IMR-90 (cell line): Measurements from ENCODE around the gene CXCL1. TPM values are rescaled to one million over a fixed set of nuclear protein-coding genes. Genes with fewer than 3 reads are reported as not detected.
A peak's percentile ranks its signal among the peaks of the same experiment; 100 is the strongest.

ENCODE experiments used
- ATAC-seq: fragments of 200-7000 bp; cut with Tn5 transposase; 2 replicates; pipeline ENCODE4 v1.9.1; 2020; ENCODE audit warnings: low read depth, mild to moderate bottlenecking, moderate library complexity
- BruUV-seq: library from RNA; stranded (reverse); fragments of 400-500 nt; replicated peaks from 2 replicates; lab custom pipeline; 2021; lab: Mats Ljungman, UMichigan
- CTCF ChIA-PET: fragments of 300-600 bp; formaldehyde crosslinking; extraction: SDS; loops from one replicate; lab custom pipeline; 2021; ENCODE audit warnings: antibody characterized with exemption; lab: Yijun Ruan, JAX
- POLR2A ChIA-PET: fragments of 300-600 bp; sonication (Branson Sonifier 250); formaldehyde crosslinking; loops from one replicate; lab custom pipeline; 2022; ENCODE audit warnings: antibody characterized with exemption; ENCODE audit not compliant: unreplicated experiment; lab: Charles Lee
- DNase-seq: peaks from one replicate; pipeline ENCODE4 v3.0.0; 2013
- H2AFZ ChIP-seq: replicated peaks from 2 replicates; pipeline ENCODE3; 2013; ENCODE audit warnings: low read length, mild to moderate bottlenecking; ENCODE audit not compliant: poor library complexity
- H2AK5ac ChIP-seq: 2 replicates; pipeline ENCODE4 v1.6.1; 2013; ENCODE audit warnings: low read depth, low read length, inconsistent platforms
- H2AK9ac ChIP-seq: replicated peaks from 2 replicates; pipeline ENCODE3; 2013; ENCODE audit warnings: mild to moderate bottlenecking, low read depth, low read length, moderate library complexity; ENCODE audit not compliant: poor library complexity
- H2BK120ac ChIP-seq: 2 replicates; pipeline ENCODE4 v1.6.1; 2013; ENCODE audit warnings: low read depth, low read length, inconsistent platforms
- H2BK15ac ChIP-seq: 3 replicates; pipeline ENCODE4 v1.6.1; 2013; ENCODE audit warnings: low read depth, low read length, inconsistent platforms
- H2BK20ac ChIP-seq: 2 replicates; pipeline ENCODE4 v1.6.1; 2013; ENCODE audit warnings: low read depth, mild to moderate bottlenecking, inconsistent platforms, low read length, moderate library complexity
- H2BK5ac ChIP-seq: 2 replicates; pipeline ENCODE4 v1.6.1; 2013; ENCODE audit warnings: mild to moderate bottlenecking, low read depth, low read length, inconsistent platforms; ENCODE audit not compliant: poor library complexity, severe bottlenecking
- H3K14ac ChIP-seq: replicated peaks from 2 replicates; pipeline ENCODE4 v1.6.1; 2013; ENCODE audit warnings: low read depth, low read length, inconsistent platforms
- H3K18ac ChIP-seq: 2 replicates; pipeline ENCODE4 v1.6.1; 2013; ENCODE audit warnings: low read depth, low read length, control low read depth
- H3K23ac ChIP-seq: 2 replicates; pipeline ENCODE4 v1.6.1; 2013; ENCODE audit warnings: low read depth, low read length, inconsistent platforms
- H3K27ac ChIP-seq: 2 replicates; pipeline ENCODE4 v1.5.1; 2013; ENCODE audit warnings: mild to moderate bottlenecking, control low read depth, low read length; ENCODE audit not compliant: insufficient read depth
- H3K27me3 ChIP-seq: 2 replicates; pipeline ENCODE4 v1.6.1; 2013; ENCODE audit warnings: low read length; ENCODE audit not compliant: control insufficient read depth, insufficient read depth
- H3K36me3 ChIP-seq: 2 replicates; pipeline ENCODE4 v1.6.1; 2013; ENCODE audit warnings: low read length, mixed read lengths; ENCODE audit not compliant: control insufficient read depth, insufficient read depth
- H3K4ac ChIP-seq: 2 replicates; pipeline ENCODE4 v1.6.1; 2013; ENCODE audit warnings: low read depth, low read length, inconsistent platforms
- H3K4me1 ChIP-seq: 2 replicates; pipeline ENCODE4 v1.6.1; 2013; ENCODE audit warnings: low read length, mixed read lengths; ENCODE audit not compliant: control insufficient read depth, insufficient read depth
- H3K4me2 ChIP-seq: 2 replicates; pipeline ENCODE4 v1.6.1; 2013; ENCODE audit warnings: low read depth, mild to moderate bottlenecking, control low read depth, low read length, moderate library complexity
- H3K4me3 ChIP-seq: 2 replicates; pipeline ENCODE4 v1.5.1; 2013; ENCODE audit warnings: low read depth, mild to moderate bottlenecking, control low read depth, low read length, moderate library complexity; ENCODE audit not compliant: insufficient read depth
- H3K56ac ChIP-seq: 2 replicates; pipeline ENCODE4 v1.6.1; 2013; ENCODE audit warnings: low read length, inconsistent platforms; ENCODE audit not compliant: insufficient read depth; ENCODE audit errors: extremely low read depth
- H3K79me1 ChIP-seq, 2 experiments: 2 replicates each; pipeline ENCODE4 v1.6.1; 2013; ENCODE audit warnings: low read length in 2 of 2, inconsistent platforms in 1 of 2, low read depth in 1 of 2
- H3K9ac ChIP-seq: 2 replicates; pipeline ENCODE4 v1.6.1; 2013; ENCODE audit warnings: low read depth, low read length, control low read depth
- H3K9me1 ChIP-seq: 2 replicates; pipeline ENCODE4 v1.6.1; 2013; ENCODE audit warnings: low read length, inconsistent platforms; ENCODE audit not compliant: insufficient read depth
- H3K9me3 ChIP-seq: 2 replicates; pipeline ENCODE4 v1.6.1; 2013; ENCODE audit warnings: low read length; ENCODE audit not compliant: control insufficient read depth, insufficient read depth
- H4K20me1 ChIP-seq: 2 replicates; pipeline ENCODE4 v1.6.1; 2013; ENCODE audit warnings: low read length, inconsistent platforms; ENCODE audit not compliant: insufficient read depth
- H4K5ac ChIP-seq: 2 replicates; pipeline ENCODE4 v1.6.1; 2013; ENCODE audit warnings: mild to moderate bottlenecking, low read depth, low read length, control low read depth
- H4K8ac ChIP-seq, 2 experiments: 2 replicates each; pipeline ENCODE4 v1.6.1; 2013; ENCODE audit warnings: low read depth in 2 of 2, low read length in 2 of 2, control low read depth in 1 of 2, inconsistent platforms in 1 of 2
- H4K91ac ChIP-seq: 2 replicates; pipeline ENCODE4 v1.6.1; 2013; ENCODE audit warnings: low read depth, low read length, inconsistent platforms; ENCODE audit not compliant: insufficient read depth
- BHLHE40 ChIP-seq: fragments of 150-350 bp; IDR thresholded peaks from 2 replicates; pipeline ENCODE4 v1.6.1; 2016; ENCODE audit warnings: mild to moderate bottlenecking, low read depth, low read length
- CEBPB ChIP-seq: IDR thresholded peaks from 2 replicates; pipeline ENCODE4 v1.6.1; 2012; ENCODE audit warnings: low read depth, low read length, improper control_type of control experiment
- CHD1 ChIP-seq: IDR thresholded peaks from 2 replicates; pipeline ENCODE4 v1.6.1; 2012; ENCODE audit warnings: low read depth, low read length, improper control_type of control experiment
- FOS ChIP-seq: fragments of 150-350 bp; IDR thresholded peaks from 2 replicates; pipeline ENCODE4 v1.6.1; 2016; ENCODE audit warnings: low read depth, low read length
- MAFK ChIP-seq: IDR thresholded peaks from 2 replicates; pipeline ENCODE4 v1.6.1; 2012; ENCODE audit warnings: low read depth, low read length, improper control_type of control experiment
- MAZ ChIP-seq: IDR thresholded peaks from 2 replicates; pipeline ENCODE4 v1.6.1; 2012; ENCODE audit warnings: low read depth, mild to moderate bottlenecking, low read length, improper control_type of control experiment, moderate library complexity, borderline replicate concordance
- MXI1 ChIP-seq: IDR thresholded peaks from 2 replicates; pipeline ENCODE4 v1.6.1; 2012; ENCODE audit warnings: low read depth, mild to moderate bottlenecking, low read length, moderate library complexity, borderline replicate concordance
- NFE2L2 ChIP-seq: fragments of 150-350 bp; IDR thresholded peaks from 2 replicates; pipeline ENCODE4 v1.6.1; 2016; ENCODE audit warnings: low read depth, mild to moderate bottlenecking, low read length
- POLR2A ChIP-seq: IDR thresholded peaks from 2 replicates; pipeline ENCODE4 v1.6.1; 2012; ENCODE audit warnings: mild to moderate bottlenecking, low read depth, low read length
- RAD21 ChIP-seq: IDR thresholded peaks from 2 replicates; pipeline ENCODE4 v1.6.1; 2012; ENCODE audit warnings: low read length, improper control_type of control experiment
- RCOR1 ChIP-seq: IDR thresholded peaks from 2 replicates; pipeline ENCODE4 v1.6.1; 2012; ENCODE audit warnings: mild to moderate bottlenecking, low read length, improper control_type of control experiment; ENCODE audit not compliant: insufficient replicate concordance
- RFX5 ChIP-seq: IDR thresholded peaks from 2 replicates; pipeline ENCODE4 v1.8.0; 2012; ENCODE audit warnings: low read depth, mild to moderate bottlenecking, low read length, moderate library complexity
- SMC3 ChIP-seq: fragments of 150-350 bp; IDR thresholded peaks from 2 replicates; pipeline ENCODE4 v1.6.1; 2016; ENCODE audit warnings: low read depth, mild to moderate bottlenecking, antibody characterized with exemption, low read length, moderate library complexity
- WGBS, 2 experiments: methylation state at CpG; one replicate each; pipeline versions ENCODE4 v1.1.5 to v1.1.7; 2013; ENCODE audit warnings: missing lambda C conversion rate in 2 of 2; ENCODE audit not compliant: insufficient read length in 1 of 2; ENCODE audit errors: extremely low coverage in 2 of 2; 5-methylcytosine and 5-hydroxymethylcytosine counted together
- dilution Hi-C: fragments of 300-500 bp; cut with HindIII; formaldehyde crosslinking; loops from one replicate; pipeline ENCODE4 v1.14.3; 2018; ENCODE audit warnings: low sequenced_read_pairs; ENCODE audit not compliant: unreplicated experiment
- in situ Hi-C: fragments of 300-500 bp; cut with MboI; formaldehyde crosslinking; loops from 3 replicates; pipeline ENCODE4 v1.14.3; 2019; ENCODE audit warnings: low sequenced_read_pairs, inconsistent platforms, mixed read lengths
- intact Hi-C: fragments of 100-400 bp; cut with micrococcal nuclease; formaldehyde crosslinking; loops from 2 replicates; pipeline ENCODE4 v1.10.0; 2022
- polyA plus RNA-seq, 3 experiments: library from polyadenylated mRNA; depleted of rRNA; stranded (reverse); fragments of >200 nt; gene quantifications; 2 replicates each; pipeline ENCODE4 v1.2.3, GENCODE V29; 2012; ENCODE audit warnings: low replicate concordance in 1 of 3
- total RNA-seq: library from RNA; depleted of rRNA; stranded (reverse); fragments of >200 nt; gene quantifications from 2 replicates; pipeline ENCODE4 v1.2.3, GENCODE V29; 2012
- TF ChIP-seq, protein P1 (sequence below): conservative IDR thresholded peaks from 2 replicates; pipeline ENCODE4 v1.5.1; 2012; ENCODE audit warnings: mild to moderate bottlenecking, low read depth, low read length, improper control_type of control experiment
- TF ChIP-seq, protein P2 (sequence below): fragments of 150-350 bp; IDR thresholded peaks from 2 replicates; pipeline ENCODE4 v1.6.1; 2017; ENCODE audit warnings: mild to moderate bottlenecking, antibody characterized with exemption, low read length, low read depth
- TF ChIP-seq, protein P3 (sequence below): fragments of 150-350 bp; IDR thresholded peaks from 2 replicates; pipeline ENCODE4 v1.6.1; 2016; ENCODE audit warnings: low read depth, mild to moderate bottlenecking, low read length, moderate library complexity, borderline replicate concordance

Gene CXCL1
- total and polyA plus RNA-seq, 2 of the 4 experiments (the other 2 are of a cell fraction) = 2.0 TPM; not detected in 1

DNA sequence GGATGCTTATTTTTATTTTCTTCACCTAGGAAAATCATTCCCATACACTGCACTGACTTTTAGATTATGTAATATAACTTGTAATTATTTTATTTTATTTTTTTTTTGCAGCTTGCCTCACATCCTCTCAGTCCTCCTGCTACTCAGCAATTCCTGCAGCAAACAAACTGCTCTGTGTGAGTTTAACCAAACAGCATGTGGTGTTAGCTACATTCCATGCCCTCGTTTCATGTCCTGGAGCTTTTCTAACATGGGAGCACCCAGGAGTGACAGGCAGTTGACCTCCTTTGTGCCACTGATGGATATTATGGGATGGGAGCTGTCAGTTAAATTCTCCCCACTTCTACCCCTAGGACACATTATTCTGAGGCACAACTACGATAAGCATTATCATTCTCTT is 24.8 kb downstream of the CXCL1 start:
- POLR2A ChIA-PET = no interaction called here
- CTCF ChIA-PET = no interaction called here
- Histone ChIP-seq H2AFZ (no peak overlapping the region), H3K4me1 (peaks cover 9% of the 10 kb centered on the region), H4K5ac (peak overlapping the region; percentile 1; the same call in 1 of the 2 replicates), H2BK120ac (peak overlapping the region; percentile 52; the same call in 1 of the 2 replicates), H3K9me3 (no peaks in the 10 kb centered on the region), H2AK9ac (no peak overlapping the region), H3K36me3 (no peaks in the 10 kb centered on the region), H3K23ac (no peak overlapping the region), H3K18ac (peak overlapping the region; percentile 24), H3K56ac (no peak overlapping the region), H3K9me1 (no peaks in the 10 kb centered on the region), H3K79me1 (no peaks in the 10 kb centered on the region), H3K27ac (no peak overlapping the region), H4K8ac (no peak overlapping the region), H3K4me3 (no peak overlapping the region), H4K91ac (peak overlapping the region; percentile 46; the same call in 1 of the 2 replicates), H2BK20ac (peak overlapping the region; percentile 18; the same call in 1 of the 2 replicates), H4K20me1 (no peaks in the 10 kb centered on the region), H2BK15ac (0 out of 3 replicates have a peak overlapping the region, but pooled peaks have one; percentile 34), H3K27me3 (peaks cover 2% of the 10 kb centered on the region; the same call in 1 of the 2 replicates), H3K4ac (0 out of 2 replicates have a peak overlapping the region, but pooled peaks have one; percentile 37), H2AK5ac (peak overlapping the region; percentile 40; the same call in 1 of the 2 replicates), H3K4me2 (no peak overlapping the region), H2BK5ac (no peak overlapping the region), H3K14ac (0 out of 2 replicates have a peak overlapping the region, but pooled peaks have one; percentile 21), H3K9ac (no peak overlapping the region)
- peak; percentile 42 for ATAC-seq
- intact Hi-C loops = loop anchor here (5.0 kb wide), 1 partner anchor 37 kb away; no protein-coding TSS in a partner anchor
- dilution Hi-C loops = no loop called here
- DNase-seq = peak; percentile 18
- in situ Hi-C loops = no loop called here
- TF ChIP-seq MXI1 (no peak), BHLHE40 (no peak), MAFK (no peak), RFX5 (no peak), RCOR1 (no peak), CHD1 (no peak), SMC3 (no peak), FOS (no peak), MAZ (no peak), POLR2A (no peak), RAD21 (no peak), NFE2L2 (no peak), CEBPB (no peak)
- TF ChIP-seq, protein P1, sequence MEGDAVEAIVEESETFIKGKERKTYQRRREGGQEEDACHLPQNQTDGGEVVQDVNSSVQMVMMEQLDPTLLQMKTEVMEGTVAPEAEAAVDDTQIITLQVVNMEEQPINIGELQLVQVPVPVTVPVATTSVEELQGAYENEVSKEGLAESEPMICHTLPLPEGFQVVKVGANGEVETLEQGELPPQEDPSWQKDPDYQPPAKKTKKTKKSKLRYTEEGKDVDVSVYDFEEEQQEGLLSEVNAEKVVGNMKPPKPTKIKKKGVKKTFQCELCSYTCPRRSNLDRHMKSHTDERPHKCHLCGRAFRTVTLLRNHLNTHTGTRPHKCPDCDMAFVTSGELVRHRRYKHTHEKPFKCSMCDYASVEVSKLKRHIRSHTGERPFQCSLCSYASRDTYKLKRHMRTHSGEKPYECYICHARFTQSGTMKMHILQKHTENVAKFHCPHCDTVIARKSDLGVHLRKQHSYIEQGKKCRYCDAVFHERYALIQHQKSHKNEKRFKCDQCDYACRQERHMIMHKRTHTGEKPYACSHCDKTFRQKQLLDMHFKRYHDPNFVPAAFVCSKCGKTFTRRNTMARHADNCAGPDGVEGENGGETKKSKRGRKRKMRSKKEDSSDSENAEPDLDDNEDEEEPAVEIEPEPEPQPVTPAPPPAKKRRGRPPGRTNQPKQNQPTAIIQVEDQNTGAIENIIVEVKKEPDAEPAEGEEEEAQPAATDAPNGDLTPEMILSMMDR = no peak
- TF ChIP-seq, protein P2, sequence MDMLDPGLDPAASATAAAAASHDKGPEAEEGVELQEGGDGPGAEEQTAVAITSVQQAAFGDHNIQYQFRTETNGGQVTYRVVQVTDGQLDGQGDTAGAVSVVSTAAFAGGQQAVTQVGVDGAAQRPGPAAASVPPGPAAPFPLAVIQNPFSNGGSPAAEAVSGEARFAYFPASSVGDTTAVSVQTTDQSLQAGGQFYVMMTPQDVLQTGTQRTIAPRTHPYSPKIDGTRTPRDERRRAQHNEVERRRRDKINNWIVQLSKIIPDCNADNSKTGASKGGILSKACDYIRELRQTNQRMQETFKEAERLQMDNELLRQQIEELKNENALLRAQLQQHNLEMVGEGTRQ = no peak
- TF ChIP-seq, protein P3, sequence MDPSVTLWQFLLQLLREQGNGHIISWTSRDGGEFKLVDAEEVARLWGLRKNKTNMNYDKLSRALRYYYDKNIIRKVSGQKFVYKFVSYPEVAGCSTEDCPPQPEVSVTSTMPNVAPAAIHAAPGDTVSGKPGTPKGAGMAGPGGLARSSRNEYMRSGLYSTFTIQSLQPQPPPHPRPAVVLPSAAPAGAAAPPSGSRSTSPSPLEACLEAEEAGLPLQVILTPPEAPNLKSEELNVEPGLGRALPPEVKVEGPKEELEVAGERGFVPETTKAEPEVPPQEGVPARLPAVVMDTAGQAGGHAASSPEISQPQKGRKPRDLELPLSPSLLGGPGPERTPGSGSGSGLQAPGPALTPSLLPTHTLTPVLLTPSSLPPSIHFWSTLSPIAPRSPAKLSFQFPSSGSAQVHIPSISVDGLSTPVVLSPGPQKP = no peak
- BruUV-seq = no TSS peak
- WGBS, 2 experiments = no CpG with 5 or more reads among the region's 2 CpGs
